ENCODE results near the gene PGC. TPM values are rescaled to one million over a fixed set of nuclear protein-coding genes. Genes with fewer than 3 reads are reported as not detected.

The PGC gene
- total RNA-seq, 1 donor from 2014 or later, result not detected

- no peak for DNase-seq
Measured at GRCh38 chr6:41729624-41730023, 17.6 kb downstream of the PGC start.

GRCh38 chr6:41728954-41729353, 18.2 kb downstream of the PGC start:
- DNase-seq, result no peak

GRCh38 chr6:41728073-41728936, 18.9 kb downstream of the PGC start:
- DNase-seq, result no peak

- DNase-seq, result no peak
Measured at GRCh38 chr6:41727705-41728072, 19.5 kb downstream of the PGC start.

GRCh38 chr6:41726876-41727275, 20.3 kb downstream of the PGC start:
- DNase-seq, result no peak

- no peak for DNase-seq
Measured at GRCh38 chr6:41724586-41725501, 22.4 kb downstream of the PGC start.

- no peak for DNase-seq
Measured at GRCh38 chr6:41724228-41724580, 23.0 kb downstream of the PGC start.

- DNase-seq, result peak; percentile 47
Measured at GRCh38 chr6:41723530-41724227, 23.5 kb downstream of the PGC start.

GRCh38 chr6:41722969-41723529, 24.1 kb downstream of the PGC start:
- no peak for DNase-seq

GRCh38 chr6:41721414-41721813, 25.8 kb downstream of the PGC start:
- DNase-seq, result no peak

- DNase-seq, result no peak
Measured at GRCh38 chr6:41720783-41721182, 26.4 kb downstream of the PGC start.

- DNase-seq, result no peak
Measured at GRCh38 chr6:41720262-41720620, 27.0 kb downstream of the PGC start.

- no peak for DNase-seq
Measured at GRCh38 chr6:41719436-41720261, 27.5 kb downstream of the PGC start.

- no peak for DNase-seq
Measured at GRCh38 chr6:41718828-41719227, 28.4 kb downstream of the PGC start.

- no peak for DNase-seq
Measured at GRCh38 chr6:41717392-41717736, 29.8 kb downstream of the PGC start.

GRCh38 chr6:41716516-41717391, 30.4 kb downstream of the PGC start:
- no peak for DNase-seq

- no peak for DNase-seq
Measured at GRCh38 chr6:41715795-41716515, 31.2 kb downstream of the PGC start.

GRCh38 chr6:41714556-41715273, 32.5 kb downstream of the PGC start:
- DNase-seq, result no peak

GRCh38 chr6:41713650-41714291, 33.4 kb downstream of the PGC start:
- no peak for DNase-seq
